Non-pigmented ciliary epithelial cell (primary cell): ENCODE measurements around the gene NCK2.

ENCODE experiments used
- DNase-seq: peaks from one replicate; pipeline ENCODE4 v3.0.0-alpha.2; 2010; ENCODE audit warnings: low read depth

The NCK2 gene

GRCh38 chr2:105928086-105928485 is 183.4 kb downstream of the NCK2 start:
- DNase-seq, result no peak

DNA sequence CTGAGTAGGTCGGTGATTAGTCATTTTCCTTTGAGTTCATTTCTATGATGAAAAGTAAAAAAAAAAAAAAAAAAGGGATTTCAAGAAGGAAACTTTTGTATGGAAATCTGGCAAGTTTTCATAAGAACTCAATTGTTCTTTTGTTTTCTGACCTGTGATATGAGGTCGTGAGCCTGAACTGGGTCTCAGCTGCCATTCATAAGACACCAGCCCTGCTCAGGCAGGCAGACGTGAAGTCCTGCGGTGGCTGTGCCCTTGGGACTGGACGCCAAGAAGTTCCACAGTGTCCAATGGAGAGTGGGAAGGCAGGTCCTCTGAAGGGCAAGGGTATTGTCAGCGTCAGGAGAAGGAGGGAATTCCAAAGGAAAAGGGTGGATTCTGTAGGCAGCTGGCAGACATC is 183.9 kb downstream of the NCK2 start:
- no peak for DNase-seq

DNA sequence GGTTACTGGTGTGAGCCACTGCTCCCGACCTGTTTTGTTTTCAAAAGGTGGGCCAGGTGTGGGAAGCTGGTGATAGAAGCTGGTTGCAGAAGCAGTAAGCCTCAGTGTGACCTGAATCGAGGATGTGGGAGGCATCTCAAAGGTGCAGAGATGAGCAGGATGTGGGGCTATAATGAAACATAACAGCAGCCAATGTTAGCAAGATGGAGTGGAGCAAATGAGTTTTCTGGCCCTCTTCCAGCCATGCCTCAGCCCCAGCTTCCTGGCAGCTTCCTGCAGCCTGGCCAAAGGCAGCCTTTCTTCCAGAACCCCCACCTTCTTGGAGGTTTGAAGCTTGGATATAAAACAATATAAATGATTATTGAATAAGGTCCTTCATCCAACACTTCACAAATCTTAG is 184.8 kb downstream of the NCK2 start:
- DNase-seq, result no peak

DNA sequence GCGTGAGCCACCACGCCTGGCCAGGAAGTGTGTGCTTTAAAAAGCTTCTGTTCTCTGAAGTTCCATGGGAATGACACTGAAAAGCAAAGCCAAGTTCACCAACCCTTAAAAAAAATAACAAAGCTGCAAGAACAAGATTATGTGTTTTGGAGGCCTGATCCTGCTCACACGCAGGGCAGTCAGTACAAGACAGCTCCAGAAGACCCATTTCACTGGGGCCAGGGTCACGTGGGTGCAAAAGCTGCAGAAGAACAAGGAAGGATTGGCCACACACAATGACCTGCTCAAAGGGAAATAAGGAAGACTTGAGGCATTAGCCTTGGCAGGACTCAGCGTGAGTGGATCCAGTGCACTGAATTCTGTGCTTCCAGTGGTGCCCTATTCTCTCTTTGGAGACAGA is 187.9 kb downstream of the NCK2 start:
- no peak for DNase-seq

DNA sequence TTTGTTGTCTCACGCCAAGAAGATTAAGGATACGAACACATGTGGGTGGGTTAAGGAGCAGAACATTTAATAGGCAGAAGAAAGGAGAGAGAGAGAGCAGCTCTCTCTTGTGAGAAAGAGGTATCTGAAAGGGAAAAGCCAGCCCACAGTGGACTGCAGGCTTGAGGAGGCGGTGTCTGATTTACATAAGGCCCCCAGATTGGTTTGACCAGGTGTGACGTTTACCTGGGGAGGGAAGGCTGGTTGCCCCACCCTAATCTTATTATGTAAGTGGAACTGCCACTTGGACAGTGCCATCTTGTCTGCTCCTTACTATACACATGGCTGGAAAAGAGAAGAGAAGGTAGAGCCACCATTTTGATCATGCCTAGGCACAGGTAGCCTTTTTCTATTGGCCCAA is 189.2 kb downstream of the NCK2 start:
- DNase-seq, result no peak

- no peak for DNase-seq
These were observed 189.8 kb downstream of the NCK2 start for GRCh38 chr2:105934467-105934866.

DNA sequence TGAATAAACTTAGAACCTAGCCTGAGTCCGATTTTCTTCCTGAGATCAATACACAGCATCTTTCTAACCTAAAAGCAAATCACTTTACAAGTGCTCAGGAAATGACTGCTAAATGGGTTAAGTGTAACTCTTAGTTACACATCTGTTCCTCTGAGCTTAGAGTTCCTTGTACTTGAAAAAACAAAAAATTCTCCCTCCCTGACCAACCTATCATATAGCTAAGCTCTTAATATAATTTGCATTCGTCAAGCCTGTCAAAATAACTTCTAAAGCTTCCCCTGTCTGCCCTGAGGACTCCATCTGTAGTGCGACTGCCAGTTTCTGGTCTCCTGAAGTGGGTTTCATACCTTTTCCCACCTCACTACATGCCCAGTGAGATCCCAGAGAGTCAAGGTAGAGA is 190.4 kb downstream of the NCK2 start:
- no peak for DNase-seq

DNA sequence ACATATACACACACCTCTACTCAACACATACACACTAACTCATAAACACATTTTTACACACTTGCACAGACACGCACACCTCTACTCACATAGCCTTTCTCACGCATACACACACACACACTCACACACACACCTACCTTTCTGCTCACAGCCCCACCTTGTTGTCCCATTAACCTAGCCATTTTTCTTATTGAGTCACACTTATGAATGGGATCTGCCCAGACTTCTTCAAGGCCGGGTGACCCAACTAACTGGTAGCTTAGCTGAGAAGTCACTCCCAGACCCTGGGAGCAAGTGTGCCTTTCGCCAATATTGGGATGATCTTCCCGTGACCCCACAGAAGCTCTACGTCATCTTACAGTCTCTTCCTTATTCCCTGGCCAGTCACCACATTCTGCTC is 192.2 kb downstream of the NCK2 start:
- DNase-seq, result no peak

DNA sequence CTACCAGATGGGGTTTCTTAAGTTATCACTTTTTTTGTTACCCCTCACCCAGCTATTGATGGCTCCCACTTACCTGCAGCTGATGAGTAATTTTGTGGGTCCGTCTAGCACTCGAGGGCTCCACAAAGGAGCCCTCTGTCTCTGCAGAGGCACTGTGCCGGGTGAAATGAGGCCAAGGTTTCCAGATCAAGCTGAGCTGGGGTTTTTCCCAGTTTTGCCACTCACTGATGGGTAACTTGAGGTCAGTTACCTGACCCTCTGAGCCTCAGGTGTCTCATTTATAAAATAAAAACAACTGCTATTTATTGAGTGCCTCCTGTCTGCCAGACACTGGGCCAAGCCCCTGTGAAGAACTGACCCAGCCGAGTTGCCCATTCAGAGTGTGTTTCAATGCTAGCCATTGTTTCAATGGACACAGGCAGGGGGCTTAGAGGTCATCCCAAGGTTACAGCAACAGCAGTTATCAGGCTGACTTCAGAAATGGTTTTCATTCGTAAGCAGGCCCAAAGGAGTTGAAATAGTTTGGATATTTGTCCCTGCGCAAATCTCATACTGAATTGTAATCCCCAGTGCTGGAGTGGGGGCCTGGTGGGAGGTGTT is 192.9 kb downstream of the NCK2 start:
- DNase-seq, result no peak
